Keratinocyte (primary cell): ENCODE data around the gene OPN4. TPM values are rescaled to one million over a fixed set of nuclear protein-coding genes. Genes with fewer than 3 reads are reported as not detected.
A peak's percentile ranks its signal among the peaks of the same experiment; 100 is the strongest.

Source experiments
- DNase-seq: peaks from one replicate; pipeline ENCODE4 v3.0.0-alpha.2; 2011; ENCODE audit warnings: low read depth, missing footprints, low spot score
- FAIRE-seq: peaks from 2 replicates; lab custom pipeline; 2011; peaks lifted over from hg19 to GRCh38; lab: Jason Lieb, UNC
- H2AFZ ChIP-seq: 2 replicates; pipeline ENCODE4 v1.6.0; 2012; ENCODE audit warnings: low read length, control low read depth, inconsistent platforms; ENCODE audit not compliant: control insufficient read depth
- H3K27ac ChIP-seq: 2 replicates; pipeline ENCODE4 v1.5.1; 2011; ENCODE audit warnings: low read length; ENCODE audit not compliant: control insufficient read depth, insufficient read depth
- H3K27me3 ChIP-seq: 3 replicates; pipeline ENCODE4 v1.6.0; 2011; ENCODE audit warnings: low read length; ENCODE audit not compliant: control insufficient read depth, insufficient read depth; ENCODE audit errors: extremely low read depth
- H3K36me3 ChIP-seq, 2 experiments: 2 replicates in 1 of 2; 3 replicates in 1 of 2; pipeline ENCODE4 v1.5.1; 2011; ENCODE audit warnings: low read length in 2 of 2, mild to moderate bottlenecking in 1 of 2; ENCODE audit not compliant: control insufficient read depth in 2 of 2, insufficient read depth in 2 of 2; ENCODE audit errors: extremely low read depth in 1 of 2
- H3K4me1 ChIP-seq: 3 replicates; pipeline ENCODE4 v1.5.1; 2011; ENCODE audit warnings: low read length; ENCODE audit not compliant: control insufficient read depth, insufficient read depth; ENCODE audit errors: extremely low read depth
- H3K4me2 ChIP-seq: 3 replicates; pipeline ENCODE4 v1.6.0; 2011; ENCODE audit warnings: low read depth, low read length; ENCODE audit not compliant: control insufficient read depth, insufficient read depth; ENCODE audit errors: extremely low read depth
- H3K4me3 ChIP-seq, 3 experiments: fragments of 200-600 bp in 1 of 3; sonication (generic) in 1 of 3; 2 replicates in 2 of 3; 3 replicates in 1 of 3; pipeline ENCODE4 v1.5.1; 2011 to 2016; ENCODE audit warnings: low read length in 3 of 3, mild to moderate bottlenecking in 3 of 3, control low read depth in 2 of 3, inconsistent platforms in 1 of 3, low read depth in 1 of 3, mixed read lengths in 1 of 3, mixed run types in 1 of 3, moderate library complexity in 1 of 3; ENCODE audit not compliant: control insufficient read depth in 2 of 3, insufficient read depth in 2 of 3; ENCODE audit errors: extremely low read depth in 1 of 3
- H3K79me2 ChIP-seq: 2 replicates; pipeline ENCODE4 v1.6.0; 2012; ENCODE audit warnings: low read length; ENCODE audit not compliant: control insufficient read depth, insufficient read depth
- H3K9ac ChIP-seq: 3 replicates; pipeline ENCODE4 v1.6.0; 2011; ENCODE audit warnings: low read length; ENCODE audit not compliant: control insufficient read depth, insufficient read depth; ENCODE audit errors: extremely low read depth
- H3K9me1 ChIP-seq: 3 replicates; pipeline ENCODE4 v1.6.0; 2011; ENCODE audit warnings: low read length; ENCODE audit not compliant: control insufficient read depth, insufficient read depth; ENCODE audit errors: extremely low read depth
- H3K9me3 ChIP-seq: 2 replicates; pipeline ENCODE4 v1.5.1; 2012; ENCODE audit warnings: low read depth, low read length; ENCODE audit not compliant: control insufficient read depth
- H4K20me1 ChIP-seq: 3 replicates; pipeline ENCODE4 v1.6.0; 2011; ENCODE audit warnings: low read length; ENCODE audit not compliant: control insufficient read depth, insufficient read depth; ENCODE audit errors: extremely low read depth
- CTCF ChIP-seq, 3 experiments: IDR thresholded peaks in 1 of 3; conservative IDR thresholded peaks in 1 of 3; optimal IDR thresholded peaks in 1 of 3; 2 replicates in 2 of 3; 3 replicates in 1 of 3; pipeline versions ENCODE3 to v1.5.1; 2011; ENCODE audit warnings: low read length in 3 of 3, mild to moderate bottlenecking in 3 of 3, moderate library complexity in 2 of 3, control low read depth in 1 of 3, inconsistent platforms in 1 of 3; ENCODE audit not compliant: insufficient read depth in 2 of 3; ENCODE audit errors: extremely low read depth in 1 of 3
- EZH2 ChIP-seq: IDR thresholded peaks from one replicate; pipeline ENCODE4 v1.6.1; 2012; ENCODE audit warnings: inconsistent platforms, mild to moderate bottlenecking, low read length, moderate library complexity
- dilution Hi-C: fragments of 300-500 bp; cut with MboI; formaldehyde crosslinking; loops from one replicate; pipeline ENCODE4 v1.7.0; 2020; ENCODE audit warnings: low sequenced_read_pairs; ENCODE audit not compliant: extremely low pct_ligation_motif_present
- polyA plus RNA-seq, 5 experiments: library from polyadenylated mRNA; depleted of rRNA in 3 of 5; stranded (reverse) in 3 of 5; stranded (forward) in 1 of 5; unstranded in 1 of 5; fragments of >200 nt; gene quantifications; 1 replicate in 1 of 5; 2 replicates in 3 of 5; 3 replicates in 1 of 5; pipeline versions ENCODE4 v1.2.1 to v1.2.3, GENCODE V29; 2011 to 2012; ENCODE audit warnings: missing spikeins in 2 of 5, low read depth in 1 of 5, low replicate concordance in 1 of 5

Gene OPN4
- polyA plus RNA-seq, 1 donor (not counting 4 experiments of a cell fraction or from before 2014, with no cell fraction given) = not detected

DNA sequence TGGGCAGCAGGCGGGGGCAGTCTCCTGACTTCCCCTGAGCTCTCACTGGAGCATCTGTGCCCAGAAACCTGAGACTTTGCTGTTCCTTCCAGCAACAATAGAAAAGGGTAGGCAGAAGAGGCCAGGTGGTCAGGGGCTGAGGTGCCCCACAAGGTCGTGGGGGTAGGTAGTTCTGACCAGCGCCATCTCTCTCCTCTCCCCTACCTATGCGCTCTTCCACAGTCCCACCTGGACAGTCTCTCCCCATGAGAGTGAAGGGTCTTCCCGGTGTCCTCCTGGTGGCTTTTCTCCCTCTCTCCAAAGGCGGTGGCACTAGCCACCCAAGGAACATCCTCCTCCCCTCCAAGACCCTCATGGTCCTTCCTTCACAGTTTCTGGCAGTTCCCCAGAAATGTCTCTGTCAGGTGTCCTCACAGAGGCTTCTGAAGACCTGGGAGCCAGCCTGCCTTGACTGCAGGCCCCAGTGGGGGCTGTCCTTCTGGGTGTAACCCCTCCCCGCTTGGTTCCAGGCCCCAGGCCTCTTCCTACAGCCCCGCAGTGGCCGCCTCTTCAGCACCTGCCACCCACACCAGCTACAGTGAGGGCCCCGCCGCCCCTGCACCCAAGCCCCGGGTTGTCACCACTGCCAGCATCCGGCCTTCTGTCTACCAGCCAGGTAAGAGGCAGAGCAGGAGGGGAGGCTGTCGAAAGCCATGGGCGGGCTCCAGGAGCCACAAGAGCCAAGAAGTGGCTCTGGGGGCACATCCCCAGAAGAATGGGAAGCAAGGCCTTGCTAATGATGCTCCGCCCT, 55.2 kb downstream of the OPN4 start:
- Histone ChIP-seq H3K9me3 (no peaks in the 10 kb centered on the region), H3K4me2 (no peak overlapping the region), H3K4me1 (peaks cover 13% of the 10 kb centered on the region), H3K36me3 (no peaks in the 10 kb centered on the region), H2AFZ (no peak overlapping the region), H3K9me1 (no peaks in the 10 kb centered on the region), H3K4me3 (no peak overlapping the region), H4K20me1 (no peaks in the 10 kb centered on the region), H3K27me3 (no peaks in the 10 kb centered on the region), H3K27ac (no peak overlapping the region), H3K9ac (no peak overlapping the region), H3K79me2 (no peaks in the 10 kb centered on the region)
- dilution Hi-C loops = no loop called here
- FAIRE-seq = no peak
- DNase-seq = no peak
- TF ChIP-seq EZH2 (no peak), CTCF (optimal IDR thresholded peaks at IDR 0.05 in 1 of 3, IDR thresholded peaks at IDR 0.05 in 1 of 3, conservative IDR thresholded peaks at IDR 0.05 in 1 of 3; ENCODE audit: extremely low read depth in 1 of 3, insufficient read depth in 2 of 3, low read length in 3 of 3) (no peak)

DNA sequence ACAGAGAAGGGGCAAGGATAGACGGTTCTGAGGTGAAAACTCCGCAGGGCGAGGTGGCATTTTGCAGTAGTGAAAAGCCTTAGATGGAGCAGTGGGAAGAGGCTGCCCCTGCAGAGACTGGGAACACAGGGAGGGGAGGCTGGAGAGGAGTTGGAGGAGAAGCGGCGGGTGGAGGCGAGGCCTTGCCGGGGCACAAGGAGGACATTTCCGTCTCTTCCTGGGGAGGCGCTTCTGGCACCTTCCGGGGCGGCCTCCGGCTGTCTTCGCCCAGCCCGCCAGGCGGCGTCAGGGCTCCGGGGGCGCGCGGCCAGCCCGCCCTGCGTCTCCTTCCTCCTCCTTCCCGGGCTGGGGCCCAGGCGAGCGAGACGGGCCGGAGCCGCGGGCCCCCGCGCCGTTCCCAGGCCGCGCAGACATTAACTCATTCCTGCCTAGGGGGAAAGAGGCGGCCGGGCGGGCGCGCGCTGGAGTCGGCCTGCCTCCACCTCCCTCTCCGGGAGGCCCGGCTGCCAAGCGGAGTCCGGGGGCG, 56.7 kb downstream of the OPN4 start:
- peaks cover 13% of the 10 kb centered on the region for H3K4me1 ChIP-seq
- H3K9me1 ChIP-seq = no peaks in the 10 kb centered on the region
- H3K27ac ChIP-seq = peak overlapping the region; percentile 68
- TF ChIP-seq EZH2 (no peak), CTCF (optimal IDR thresholded peaks at IDR 0.05 in 1 of 3, IDR thresholded peaks at IDR 0.05 in 1 of 3, conservative IDR thresholded peaks at IDR 0.05 in 1 of 3; ENCODE audit: extremely low read depth in 1 of 3, insufficient read depth in 2 of 3, low read length in 3 of 3) (peak; percentile 57 to 76 (median 76))
- FAIRE-seq = no peak
- H3K4me2 ChIP-seq = peak overlapping the region; percentile 79
- no peaks in the 10 kb centered on the region for H3K27me3 ChIP-seq
- DNase-seq = no peak
- H3K79me2 ChIP-seq = no peaks in the 10 kb centered on the region
- dilution Hi-C loops = no loop called here
- peak overlapping the region; percentile 100 for H2AFZ ChIP-seq
- H3K36me3 ChIP-seq = no peaks in the 10 kb centered on the region
- H4K20me1 ChIP-seq = no peaks in the 10 kb centered on the region
- peak overlapping the region; percentile 53 to 76 (median 62) for H3K4me3 ChIP-seq
- H3K9ac ChIP-seq = peak overlapping the region; percentile 85
- no peaks in the 10 kb centered on the region for H3K9me3 ChIP-seq
